IMR-90 (cell line): ENCODE data around the gene LRRC1. TPM values are rescaled to one million over a fixed set of nuclear protein-coding genes. Genes with fewer than 3 reads are reported as not detected.

Experiments used
- ATAC-seq: fragments of 200-7000 bp; cut with Tn5 transposase; 2 replicates; pipeline ENCODE4 v1.9.1; 2020; ENCODE audit warnings: low read depth, mild to moderate bottlenecking, moderate library complexity
- BruUV-seq: library from RNA; stranded (reverse); fragments of 400-500 nt; replicated peaks from 2 replicates; lab custom pipeline; 2021; lab: Mats Ljungman, UMichigan
- CTCF ChIA-PET: fragments of 300-600 bp; formaldehyde crosslinking; extraction: SDS; loops from one replicate; lab custom pipeline; 2021; ENCODE audit warnings: antibody characterized with exemption; lab: Yijun Ruan, JAX
- POLR2A ChIA-PET: fragments of 300-600 bp; sonication (Branson Sonifier 250); formaldehyde crosslinking; loops from one replicate; lab custom pipeline; 2022; ENCODE audit warnings: antibody characterized with exemption; ENCODE audit not compliant: unreplicated experiment; lab: Charles Lee
- DNase-seq: peaks from one replicate; pipeline ENCODE4 v3.0.0; 2013
- H2AFZ ChIP-seq: replicated peaks from 2 replicates; pipeline ENCODE3; 2013; ENCODE audit warnings: low read length, mild to moderate bottlenecking; ENCODE audit not compliant: poor library complexity
- H2AK5ac ChIP-seq: 2 replicates; pipeline ENCODE4 v1.6.1; 2013; ENCODE audit warnings: low read depth, low read length, inconsistent platforms
- H2AK9ac ChIP-seq: replicated peaks from 2 replicates; pipeline ENCODE3; 2013; ENCODE audit warnings: mild to moderate bottlenecking, low read depth, low read length, moderate library complexity; ENCODE audit not compliant: poor library complexity
- H2BK120ac ChIP-seq: 2 replicates; pipeline ENCODE4 v1.6.1; 2013; ENCODE audit warnings: low read depth, low read length, inconsistent platforms
- H2BK15ac ChIP-seq: 3 replicates; pipeline ENCODE4 v1.6.1; 2013; ENCODE audit warnings: low read depth, low read length, inconsistent platforms
- H2BK20ac ChIP-seq: 2 replicates; pipeline ENCODE4 v1.6.1; 2013; ENCODE audit warnings: low read depth, mild to moderate bottlenecking, inconsistent platforms, low read length, moderate library complexity
- H2BK5ac ChIP-seq: 2 replicates; pipeline ENCODE4 v1.6.1; 2013; ENCODE audit warnings: mild to moderate bottlenecking, low read depth, low read length, inconsistent platforms; ENCODE audit not compliant: poor library complexity, severe bottlenecking
- H3K14ac ChIP-seq: replicated peaks from 2 replicates; pipeline ENCODE4 v1.6.1; 2013; ENCODE audit warnings: low read depth, low read length, inconsistent platforms
- H3K18ac ChIP-seq: 2 replicates; pipeline ENCODE4 v1.6.1; 2013; ENCODE audit warnings: low read depth, low read length, control low read depth
- H3K23ac ChIP-seq: 2 replicates; pipeline ENCODE4 v1.6.1; 2013; ENCODE audit warnings: low read depth, low read length, inconsistent platforms
- H3K27ac ChIP-seq: 2 replicates; pipeline ENCODE4 v1.5.1; 2013; ENCODE audit warnings: mild to moderate bottlenecking, control low read depth, low read length; ENCODE audit not compliant: insufficient read depth
- H3K27me3 ChIP-seq: 2 replicates; pipeline ENCODE4 v1.6.1; 2013; ENCODE audit warnings: low read length; ENCODE audit not compliant: control insufficient read depth, insufficient read depth
- H3K36me3 ChIP-seq: 2 replicates; pipeline ENCODE4 v1.6.1; 2013; ENCODE audit warnings: low read length, mixed read lengths; ENCODE audit not compliant: control insufficient read depth, insufficient read depth
- H3K4ac ChIP-seq: 2 replicates; pipeline ENCODE4 v1.6.1; 2013; ENCODE audit warnings: low read depth, low read length, inconsistent platforms
- H3K4me1 ChIP-seq: 2 replicates; pipeline ENCODE4 v1.6.1; 2013; ENCODE audit warnings: low read length, mixed read lengths; ENCODE audit not compliant: control insufficient read depth, insufficient read depth
- H3K4me2 ChIP-seq: 2 replicates; pipeline ENCODE4 v1.6.1; 2013; ENCODE audit warnings: low read depth, mild to moderate bottlenecking, control low read depth, low read length, moderate library complexity
- H3K4me3 ChIP-seq: 2 replicates; pipeline ENCODE4 v1.5.1; 2013; ENCODE audit warnings: low read depth, mild to moderate bottlenecking, control low read depth, low read length, moderate library complexity; ENCODE audit not compliant: insufficient read depth
- H3K56ac ChIP-seq: 2 replicates; pipeline ENCODE4 v1.6.1; 2013; ENCODE audit warnings: low read length, inconsistent platforms; ENCODE audit not compliant: insufficient read depth; ENCODE audit errors: extremely low read depth
- H3K79me1 ChIP-seq, 2 experiments: 2 replicates each; pipeline ENCODE4 v1.6.1; 2013; ENCODE audit warnings: low read length in 2 of 2, inconsistent platforms in 1 of 2, low read depth in 1 of 2
- H3K9ac ChIP-seq: 2 replicates; pipeline ENCODE4 v1.6.1; 2013; ENCODE audit warnings: low read depth, low read length, control low read depth
- H3K9me1 ChIP-seq: 2 replicates; pipeline ENCODE4 v1.6.1; 2013; ENCODE audit warnings: low read length, inconsistent platforms; ENCODE audit not compliant: insufficient read depth
- H3K9me3 ChIP-seq: 2 replicates; pipeline ENCODE4 v1.6.1; 2013; ENCODE audit warnings: low read length; ENCODE audit not compliant: control insufficient read depth, insufficient read depth
- H4K20me1 ChIP-seq: 2 replicates; pipeline ENCODE4 v1.6.1; 2013; ENCODE audit warnings: low read length, inconsistent platforms; ENCODE audit not compliant: insufficient read depth
- H4K5ac ChIP-seq: 2 replicates; pipeline ENCODE4 v1.6.1; 2013; ENCODE audit warnings: mild to moderate bottlenecking, low read depth, low read length, control low read depth
- H4K8ac ChIP-seq, 2 experiments: 2 replicates each; pipeline ENCODE4 v1.6.1; 2013; ENCODE audit warnings: low read depth in 2 of 2, low read length in 2 of 2, control low read depth in 1 of 2, inconsistent platforms in 1 of 2
- H4K91ac ChIP-seq: 2 replicates; pipeline ENCODE4 v1.6.1; 2013; ENCODE audit warnings: low read depth, low read length, inconsistent platforms; ENCODE audit not compliant: insufficient read depth
- BHLHE40 ChIP-seq: fragments of 150-350 bp; IDR thresholded peaks from 2 replicates; pipeline ENCODE4 v1.6.1; 2016; ENCODE audit warnings: mild to moderate bottlenecking, low read depth, low read length
- CEBPB ChIP-seq: IDR thresholded peaks from 2 replicates; pipeline ENCODE4 v1.6.1; 2012; ENCODE audit warnings: low read depth, low read length, improper control_type of control experiment
- CHD1 ChIP-seq: IDR thresholded peaks from 2 replicates; pipeline ENCODE4 v1.6.1; 2012; ENCODE audit warnings: low read depth, low read length, improper control_type of control experiment
- FOS ChIP-seq: fragments of 150-350 bp; IDR thresholded peaks from 2 replicates; pipeline ENCODE4 v1.6.1; 2016; ENCODE audit warnings: low read depth, low read length
- MAFK ChIP-seq: IDR thresholded peaks from 2 replicates; pipeline ENCODE4 v1.6.1; 2012; ENCODE audit warnings: low read depth, low read length, improper control_type of control experiment
- MAZ ChIP-seq: IDR thresholded peaks from 2 replicates; pipeline ENCODE4 v1.6.1; 2012; ENCODE audit warnings: low read depth, mild to moderate bottlenecking, low read length, improper control_type of control experiment, moderate library complexity, borderline replicate concordance
- MXI1 ChIP-seq: IDR thresholded peaks from 2 replicates; pipeline ENCODE4 v1.6.1; 2012; ENCODE audit warnings: low read depth, mild to moderate bottlenecking, low read length, moderate library complexity, borderline replicate concordance
- NFE2L2 ChIP-seq: fragments of 150-350 bp; IDR thresholded peaks from 2 replicates; pipeline ENCODE4 v1.6.1; 2016; ENCODE audit warnings: low read depth, mild to moderate bottlenecking, low read length
- RAD21 ChIP-seq: IDR thresholded peaks from 2 replicates; pipeline ENCODE4 v1.6.1; 2012; ENCODE audit warnings: low read length, improper control_type of control experiment
- RFX5 ChIP-seq: IDR thresholded peaks from 2 replicates; pipeline ENCODE4 v1.8.0; 2012; ENCODE audit warnings: low read depth, mild to moderate bottlenecking, low read length, moderate library complexity
- SMC3 ChIP-seq: fragments of 150-350 bp; IDR thresholded peaks from 2 replicates; pipeline ENCODE4 v1.6.1; 2016; ENCODE audit warnings: low read depth, mild to moderate bottlenecking, antibody characterized with exemption, low read length, moderate library complexity
- WGBS, 2 experiments: methylation state at CpG; one replicate each; pipeline versions ENCODE4 v1.1.5 to v1.1.7; 2013; ENCODE audit warnings: missing lambda C conversion rate in 2 of 2; ENCODE audit not compliant: insufficient read length in 1 of 2; ENCODE audit errors: extremely low coverage in 2 of 2; 5-methylcytosine and 5-hydroxymethylcytosine counted together
- dilution Hi-C: fragments of 300-500 bp; cut with HindIII; formaldehyde crosslinking; loops from one replicate; pipeline ENCODE4 v1.14.3; 2018; ENCODE audit warnings: low sequenced_read_pairs; ENCODE audit not compliant: unreplicated experiment
- in situ Hi-C: fragments of 300-500 bp; cut with MboI; formaldehyde crosslinking; loops from 3 replicates; pipeline ENCODE4 v1.14.3; 2019; ENCODE audit warnings: low sequenced_read_pairs, inconsistent platforms, mixed read lengths
- intact Hi-C: fragments of 100-400 bp; cut with micrococcal nuclease; formaldehyde crosslinking; loops from 2 replicates; pipeline ENCODE4 v1.10.0; 2022
- polyA plus RNA-seq, 3 experiments: library from polyadenylated mRNA; depleted of rRNA; stranded (reverse); fragments of >200 nt; gene quantifications; 2 replicates each; pipeline ENCODE4 v1.2.3, GENCODE V29; 2012; ENCODE audit warnings: low replicate concordance in 1 of 3
- total RNA-seq: library from RNA; depleted of rRNA; stranded (reverse); fragments of >200 nt; gene quantifications from 2 replicates; pipeline ENCODE4 v1.2.3, GENCODE V29; 2012

LRRC1 gene
- total and polyA plus RNA-seq, 2 of the 4 experiments (the other 2 are of a cell fraction): 5.1 to 6.1 TPM

DNA sequence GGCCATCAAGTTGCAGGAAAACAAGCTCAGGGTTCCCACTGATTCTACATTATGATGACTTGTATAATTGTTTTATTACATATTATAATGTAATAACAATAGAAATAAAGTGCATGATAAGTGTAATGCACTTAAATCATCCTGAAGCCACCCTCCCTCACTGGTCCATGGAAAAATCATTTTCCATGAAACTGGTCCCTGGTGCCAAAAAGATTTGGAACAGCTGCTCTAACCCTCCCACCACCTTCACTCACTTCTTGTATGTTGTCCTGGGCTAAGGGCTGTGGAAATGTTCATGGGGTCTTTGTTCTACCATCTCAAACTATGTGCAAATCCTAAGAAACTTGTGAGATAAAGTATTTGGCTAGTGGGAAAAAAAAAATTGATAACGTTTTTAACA is 133.8 kb downstream of the LRRC1 start:
- H3K9me3 ChIP-seq: no peaks in the 10 kb centered on the region
- no TSS peak for BruUV-seq
- H3K4me3 ChIP-seq: no peak overlapping the region
- no peak overlapping the region for H2AFZ ChIP-seq
- no peak overlapping the region for H2AK5ac ChIP-seq
- peaks cover 5% of the 10 kb centered on the region for H3K4me1 ChIP-seq
- in situ Hi-C loops (loop anchor here (25.0 kb wide), 1 partner anchor 741 kb away; no protein-coding TSS in a partner anchor), intact Hi-C loops (loop anchor here (10.0 kb wide), 1 partner anchor 134 kb away; the partner anchor contains the start of gene LRRC1), dilution Hi-C loops (no loop called here)
- H2BK15ac ChIP-seq: no peak overlapping the region
- H3K79me1 ChIP-seq: no peaks in the 10 kb centered on the region
- H4K91ac ChIP-seq: no peak overlapping the region
- TF ChIP-seq SMC3: no peak
- no peak for TF ChIP-seq BHLHE40
- no peak for TF ChIP-seq NFE2L2
- TF ChIP-seq MAZ: no peak
- TF ChIP-seq RFX5: no peak
- no peak for TF ChIP-seq CEBPB
- TF ChIP-seq FOS: no peak
- TF ChIP-seq MXI1: no peak
- TF ChIP-seq RAD21: no peak
- TF ChIP-seq CHD1: no peak
- TF ChIP-seq MAFK: no peak
- H3K9ac ChIP-seq: no peak overlapping the region
- no peaks in the 10 kb centered on the region for H3K27me3 ChIP-seq
- CTCF ChIA-PET: no interaction called here
- no peak overlapping the region for H3K4me2 ChIP-seq
- H2BK120ac ChIP-seq: no peak overlapping the region
- ATAC-seq (no peak), DNase-seq (no peak)
- WGBS, 2 experiments: no CpG with 5 or more reads among the region's 1 CpG
- peaks cover 3% of the 10 kb centered on the region; the same call in 1 of the 2 replicates for H3K9me1 ChIP-seq
- no peaks in the 10 kb centered on the region for H4K20me1 ChIP-seq
- H2BK5ac ChIP-seq: no peak overlapping the region
- no peak overlapping the region for H3K23ac ChIP-seq
- H3K18ac ChIP-seq: no peak overlapping the region
- no peak overlapping the region for H3K4ac ChIP-seq
- no peak overlapping the region for H3K27ac ChIP-seq
- no peak overlapping the region for H2BK20ac ChIP-seq
- no peak overlapping the region for H4K8ac ChIP-seq
- H3K56ac ChIP-seq: no peak overlapping the region
- POLR2A ChIA-PET: no interaction called here
- no peak overlapping the region for H2AK9ac ChIP-seq
- H3K36me3 ChIP-seq: 0 out of 2 replicates have a peak, but pooled peaks cover 1% of the 10 kb centered on the region
- no peak overlapping the region for H3K14ac ChIP-seq
- no peak overlapping the region for H4K5ac ChIP-seq
